Esophagus muscularis mucosa (tissue), 3 donors: ENCODE data around the gene PRR5L.

Source experiments
- POLR2A ChIP-seq: fragments of 450-650 bp; IDR thresholded peaks from one replicate; pipeline ENCODE4 v1.6.1; 2017; ENCODE audit warnings: antibody characterized with exemption, moderate library complexity, mild to moderate bottlenecking, low read depth
- TF ChIP-seq, protein P1 (sequence below), 3 experiments: fragments of 200-600 bp in 2 of 3; fragments of 450-650 bp in 1 of 3; sonication (generic) in 2 of 3; IDR thresholded peaks; one replicate each; pipeline ENCODE4 v1.5.1; 2017 to 2019; ENCODE audit warnings: antibody characterized with exemption in 3 of 3, mild to moderate bottlenecking in 2 of 3, moderate library complexity in 1 of 3

- TF ChIP-seq, protein P1, sequence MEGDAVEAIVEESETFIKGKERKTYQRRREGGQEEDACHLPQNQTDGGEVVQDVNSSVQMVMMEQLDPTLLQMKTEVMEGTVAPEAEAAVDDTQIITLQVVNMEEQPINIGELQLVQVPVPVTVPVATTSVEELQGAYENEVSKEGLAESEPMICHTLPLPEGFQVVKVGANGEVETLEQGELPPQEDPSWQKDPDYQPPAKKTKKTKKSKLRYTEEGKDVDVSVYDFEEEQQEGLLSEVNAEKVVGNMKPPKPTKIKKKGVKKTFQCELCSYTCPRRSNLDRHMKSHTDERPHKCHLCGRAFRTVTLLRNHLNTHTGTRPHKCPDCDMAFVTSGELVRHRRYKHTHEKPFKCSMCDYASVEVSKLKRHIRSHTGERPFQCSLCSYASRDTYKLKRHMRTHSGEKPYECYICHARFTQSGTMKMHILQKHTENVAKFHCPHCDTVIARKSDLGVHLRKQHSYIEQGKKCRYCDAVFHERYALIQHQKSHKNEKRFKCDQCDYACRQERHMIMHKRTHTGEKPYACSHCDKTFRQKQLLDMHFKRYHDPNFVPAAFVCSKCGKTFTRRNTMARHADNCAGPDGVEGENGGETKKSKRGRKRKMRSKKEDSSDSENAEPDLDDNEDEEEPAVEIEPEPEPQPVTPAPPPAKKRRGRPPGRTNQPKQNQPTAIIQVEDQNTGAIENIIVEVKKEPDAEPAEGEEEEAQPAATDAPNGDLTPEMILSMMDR (IDR thresholded peaks at IDR 0.05): no peak
- TF ChIP-seq POLR2A: no peak
Measured at GRCh38 chr11:36463781-36464180, 167.7 kb downstream of the PRR5L start.
